HG03108 (cell line): ENCODE results near the gene NAA10.

Experiments
- ATAC-seq: cut with Tn5 transposase; IDR thresholded peaks from one replicate; pipeline ENCODE4 v1.9.1; 2021; ENCODE audit warnings: moderate library complexity; ENCODE audit not compliant: unreplicated experiment

The NAA10 gene

DNA sequence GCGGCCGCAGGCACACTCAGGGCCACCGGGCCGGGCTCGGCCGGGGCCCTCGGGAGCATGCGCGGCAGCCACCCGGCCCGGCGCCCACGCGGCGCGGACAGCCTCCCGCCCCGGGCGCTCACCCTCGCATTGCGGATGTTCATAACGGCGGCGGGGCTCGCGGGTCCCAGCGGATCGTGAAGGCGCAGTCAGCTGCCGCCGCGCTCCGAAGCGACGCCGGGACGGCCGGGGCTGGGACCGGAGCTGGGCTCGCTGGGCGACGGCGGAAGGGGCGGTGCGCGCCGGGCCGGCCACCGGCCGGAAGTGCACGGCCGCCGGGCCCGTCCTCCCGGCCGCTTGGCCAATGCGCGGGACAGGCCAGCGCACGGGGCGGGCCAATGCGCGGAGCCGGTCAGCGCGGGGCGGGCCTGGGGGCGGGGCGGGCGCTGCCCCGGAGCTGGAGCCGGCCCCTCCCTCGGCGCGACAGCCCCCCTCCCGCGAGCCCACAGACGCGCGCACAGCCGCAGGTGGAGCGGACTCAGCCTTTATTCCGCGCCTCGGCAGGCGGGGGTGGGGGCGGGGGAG lies at the start of gene NAA10:
TSS of gene NAA10 (minus strand) at position 276 of the 564 bp plus-strand sequence. CDS start at position 143, 133 bp downstream.
- ATAC-seq = peak; percentile 87

- ATAC-seq = no peak
These were observed 48.5 kb upstream of the NAA10 start for GRCh38 chrX:153983321-153983801.

GRCh38 chrX:153981771-153982533 lies 47.1 kb upstream of the NAA10 start:
- no peak for ATAC-seq

DNA sequence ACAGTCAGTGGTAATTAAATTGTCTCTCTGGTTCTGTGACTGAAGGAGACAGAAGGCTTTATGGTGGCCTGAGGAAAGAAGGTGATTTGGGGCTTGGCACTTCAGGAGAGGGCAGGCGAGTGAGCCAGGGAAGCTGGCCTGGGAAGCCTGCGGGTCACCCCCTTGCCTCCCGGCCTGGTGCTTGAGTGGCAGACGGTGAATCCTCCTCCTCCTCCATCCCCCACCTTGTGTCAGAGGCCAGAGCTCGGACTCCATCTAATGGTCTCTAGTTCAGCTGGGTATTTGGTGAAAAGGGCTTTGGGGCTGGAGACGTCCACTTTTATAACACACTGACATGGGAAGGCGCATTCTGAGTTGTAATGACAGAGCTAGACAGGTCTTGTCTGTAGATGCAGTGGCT lies 46.4 kb upstream of the NAA10 start:
- no peak for ATAC-seq

GRCh38 chrX:153980394-153980793 lies 45.6 kb upstream of the NAA10 start:
- ATAC-seq = peak; percentile 49

- ATAC-seq = no peak
These were observed 40.0 kb upstream of the NAA10 start for GRCh38 chrX:153974726-153975286.

DNA sequence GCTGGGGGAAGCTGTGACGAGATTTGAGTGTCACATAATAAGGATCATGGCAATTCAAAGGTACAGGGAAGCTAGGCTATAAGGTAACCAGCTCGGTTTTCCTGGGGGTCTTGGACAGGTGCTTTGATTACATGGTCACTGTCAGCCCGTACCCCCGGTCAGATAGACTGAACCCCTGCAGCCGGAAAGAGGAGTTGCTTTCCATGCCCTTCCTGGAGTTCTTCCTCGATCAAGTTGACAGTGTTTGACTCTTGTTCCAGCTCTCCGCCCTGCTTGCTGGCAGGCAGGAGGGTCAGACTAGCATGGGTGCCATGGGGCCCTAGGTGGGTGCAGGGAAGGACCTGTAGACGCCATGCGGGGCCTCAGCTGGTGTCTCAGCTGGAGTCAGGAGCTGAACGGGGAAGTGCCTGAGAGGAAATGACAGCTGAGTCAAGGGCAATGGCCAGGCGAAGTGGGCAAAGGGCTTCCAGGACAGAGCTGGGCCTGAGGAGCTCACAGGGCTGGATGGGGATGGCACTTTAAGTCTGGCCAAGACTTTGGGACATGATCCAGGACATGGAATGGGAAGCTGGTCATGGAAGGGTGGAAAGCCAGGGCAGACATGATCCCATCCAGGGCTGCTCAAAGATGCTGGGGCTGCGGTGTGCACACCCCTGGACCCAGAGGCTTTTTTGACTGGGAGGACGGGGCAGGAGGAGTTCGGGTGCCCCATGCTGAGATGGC lies 39.3 kb upstream of the NAA10 start:
- no peak for ATAC-seq

DNA sequence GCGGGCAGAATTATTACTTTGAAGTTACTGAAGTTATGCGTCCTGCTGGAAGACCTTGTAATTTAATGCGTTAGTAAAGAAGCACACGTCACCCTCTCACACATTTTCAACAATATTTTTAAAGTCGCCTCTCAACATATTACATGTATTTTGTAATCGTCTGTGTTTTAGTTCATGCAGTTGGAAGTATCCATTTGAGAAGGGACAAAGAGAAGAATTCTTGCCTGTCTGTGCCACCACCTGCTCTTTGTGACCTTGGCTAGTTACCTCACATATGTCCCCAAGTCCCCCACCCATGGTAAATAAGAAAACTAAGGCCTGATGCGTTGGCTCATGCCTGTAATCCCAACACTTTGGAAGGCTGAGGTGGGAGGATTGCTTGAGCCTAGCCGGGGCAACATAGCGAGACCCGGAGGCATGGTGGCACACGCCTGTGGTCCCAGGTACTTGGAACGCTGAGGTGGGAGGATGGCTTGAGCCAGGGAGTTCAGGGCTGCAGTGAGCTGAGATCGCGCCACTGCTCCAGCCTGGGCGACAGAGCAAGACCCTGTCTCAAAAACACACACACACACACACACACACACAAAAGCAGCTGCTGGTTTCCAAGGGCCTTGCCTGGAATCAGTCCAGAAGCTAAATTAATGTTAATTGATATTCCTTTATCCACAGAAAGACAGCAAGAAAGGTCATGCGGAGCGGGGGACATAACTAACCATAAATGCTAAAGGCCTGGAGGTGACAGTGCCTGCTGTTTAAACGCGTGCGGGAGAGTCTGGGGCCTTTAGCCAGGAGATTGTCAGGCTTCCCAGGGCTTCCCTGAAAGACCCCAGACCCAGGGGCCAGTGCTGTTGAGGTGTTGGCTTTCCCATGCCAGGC lies 38.5 kb upstream of the NAA10 start:
- ATAC-seq = no peak

GRCh38 chrX:153972368-153973126 lies 37.7 kb upstream of the NAA10 start, which contains the start of gene TMEM187:
TSS of gene TMEM187 (plus strand) at chrX:153972754. CDS start at chrX:153982063, 9,309 bp downstream.
- peak; percentile 50 for ATAC-seq

DNA sequence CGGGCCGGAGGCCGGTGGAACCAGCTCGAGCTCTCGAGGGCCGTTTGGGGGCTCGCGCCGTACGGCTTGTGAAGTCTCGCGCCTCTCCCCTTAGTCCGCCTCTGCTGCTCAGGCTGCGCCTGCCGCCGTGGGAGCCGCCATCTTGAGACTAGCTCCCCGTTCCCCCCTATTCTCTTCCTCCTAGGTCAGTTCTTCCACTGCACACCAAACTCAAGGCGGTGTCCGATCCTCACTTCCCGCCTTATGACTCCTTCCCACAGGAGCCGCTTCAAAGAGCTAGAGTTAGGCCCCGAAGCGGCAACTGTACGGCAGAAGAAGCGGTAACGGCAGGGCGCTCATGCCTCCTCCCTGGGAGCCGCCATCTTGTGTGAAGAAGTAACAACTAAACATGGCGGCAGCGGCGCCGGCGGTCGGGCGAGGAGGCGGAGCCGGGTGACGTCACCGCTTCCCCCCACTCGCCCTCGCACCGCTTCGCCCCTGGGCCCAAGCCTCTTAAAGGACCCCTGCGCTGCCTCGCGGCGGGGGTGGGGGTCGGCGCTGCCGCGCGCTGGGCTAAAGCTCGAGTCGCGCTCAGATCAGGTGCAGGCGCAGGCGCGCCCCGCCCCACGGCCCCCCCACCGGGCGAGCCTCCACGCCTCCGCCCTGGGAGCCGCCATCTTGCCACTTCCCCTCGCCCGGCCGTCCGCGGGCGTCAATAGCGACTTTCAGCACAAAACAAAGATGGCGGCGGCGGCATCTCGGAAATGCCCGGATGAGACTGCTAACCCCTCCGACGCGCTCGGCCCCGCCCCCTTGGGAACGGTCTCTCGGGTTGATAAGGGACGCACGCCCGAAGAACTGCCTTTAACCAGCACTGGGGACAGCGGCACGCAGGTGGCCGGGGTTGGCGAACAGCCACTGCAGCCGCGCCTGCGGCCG lies 36.9 kb upstream of the NAA10 start, which contains the start of gene HCFC1:
TSS of gene HCFC1 (minus strand) at position 369 of the 918 bp plus-strand sequence. CDS start 978 bp downstream, outside the sequence.
- ATAC-seq = peak; percentile 34

GRCh38 chrX:153971124-153971449 lies 36.2 kb upstream of the NAA10 start:
- ATAC-seq = peak; percentile 32

DNA sequence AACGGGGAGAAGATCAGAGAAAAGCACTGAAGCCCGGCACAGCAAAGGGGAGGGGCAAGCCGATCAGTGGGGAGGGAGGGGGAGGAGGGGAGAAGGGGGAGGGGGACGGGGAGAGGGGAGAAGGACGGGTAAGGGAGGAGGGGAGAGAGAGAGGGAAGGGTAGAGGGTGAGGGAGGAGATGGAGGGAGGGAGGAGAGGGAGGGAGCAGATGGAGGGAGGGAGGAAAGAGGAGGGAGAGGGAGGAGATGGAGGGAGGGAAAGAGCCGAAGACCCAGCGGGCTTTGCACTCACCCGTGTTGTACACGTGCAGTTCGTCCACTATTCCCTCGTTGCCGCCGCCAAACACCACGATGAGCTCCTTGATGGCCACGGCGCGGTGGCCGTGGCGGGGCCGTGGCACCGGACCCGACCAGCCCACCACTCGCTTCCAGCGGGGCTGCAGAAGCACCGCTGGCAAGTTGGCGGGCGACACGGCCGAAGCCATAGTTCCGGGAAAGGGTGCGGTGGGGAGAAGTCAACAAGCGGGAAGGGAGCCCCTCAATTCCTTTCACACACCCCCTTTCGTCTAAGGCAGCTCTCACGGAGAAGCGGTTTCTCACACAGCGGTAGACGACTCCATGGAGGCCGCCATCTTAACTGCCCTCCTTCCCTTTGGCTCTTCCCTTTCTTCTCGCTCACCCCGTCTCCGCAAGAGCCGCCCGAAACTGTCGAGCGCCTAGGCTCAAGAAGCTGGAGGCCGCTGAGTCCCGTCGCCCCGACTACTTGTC lies 35.7 kb upstream of the NAA10 start:
- ATAC-seq = peak; percentile 3

DNA sequence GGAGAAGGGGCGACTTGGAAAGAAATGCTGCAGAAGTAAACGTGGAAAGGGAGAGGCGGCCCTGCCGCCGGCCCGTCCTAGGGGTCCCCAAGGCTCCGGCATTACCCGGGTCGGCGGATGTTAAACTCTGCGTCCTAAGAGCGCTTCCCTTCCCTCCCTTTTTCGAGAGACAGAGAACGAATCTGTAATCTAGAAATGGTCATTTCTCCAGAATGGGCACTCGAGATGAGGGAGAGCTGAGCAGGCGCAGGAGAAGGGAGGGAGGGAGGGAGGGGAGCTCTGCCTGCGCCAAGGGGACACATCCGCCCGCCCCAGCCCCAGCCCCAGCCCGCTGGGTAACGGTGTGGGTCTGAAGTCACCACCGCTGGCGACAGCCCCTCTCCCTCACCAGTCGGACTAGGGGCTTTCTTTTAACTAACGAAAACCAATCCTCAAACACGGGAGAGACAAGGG lies 35.1 kb upstream of the NAA10 start:
- ATAC-seq = no peak

DNA sequence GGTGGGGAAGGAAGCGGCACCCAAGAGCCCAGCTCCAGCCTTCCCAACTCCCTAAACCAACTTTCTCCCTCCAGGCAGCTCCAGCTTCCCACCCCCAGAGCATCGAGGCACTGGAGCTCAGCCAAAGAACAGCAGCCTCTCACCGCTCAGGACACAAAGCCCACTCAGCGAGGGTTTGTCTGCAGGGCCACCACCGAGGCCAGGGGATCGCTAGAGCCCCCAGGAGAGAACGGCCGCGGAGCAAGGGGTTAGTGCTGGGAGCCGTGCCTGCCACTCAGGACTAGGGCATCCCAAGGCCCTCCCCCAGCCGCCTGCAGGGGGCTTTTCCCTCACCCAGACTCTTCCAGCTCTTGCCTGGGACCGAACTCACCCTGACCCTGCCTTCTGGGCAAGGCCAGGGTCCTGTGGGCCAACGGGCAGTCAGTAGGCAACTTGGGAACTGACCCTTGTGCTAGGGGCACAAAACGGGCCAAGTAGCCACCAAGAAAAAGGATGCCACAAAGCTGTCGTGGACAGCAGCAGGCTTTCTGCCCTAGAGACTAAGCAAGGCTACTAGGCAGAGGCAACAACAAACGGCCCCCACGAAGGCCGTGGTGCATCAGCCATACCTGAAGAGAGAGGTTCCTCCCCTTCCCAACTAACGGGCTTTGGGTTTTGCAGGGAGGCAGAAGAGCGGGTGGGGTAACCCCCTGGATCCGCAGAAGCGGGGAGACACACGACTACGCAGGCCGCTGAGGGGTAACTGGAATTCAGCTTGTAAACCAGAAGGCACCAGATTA lies 34.5 kb upstream of the NAA10 start:
- no peak for ATAC-seq

GRCh38 chrX:153968754-153969124 lies 33.9 kb upstream of the NAA10 start:
- ATAC-seq = no peak

DNA sequence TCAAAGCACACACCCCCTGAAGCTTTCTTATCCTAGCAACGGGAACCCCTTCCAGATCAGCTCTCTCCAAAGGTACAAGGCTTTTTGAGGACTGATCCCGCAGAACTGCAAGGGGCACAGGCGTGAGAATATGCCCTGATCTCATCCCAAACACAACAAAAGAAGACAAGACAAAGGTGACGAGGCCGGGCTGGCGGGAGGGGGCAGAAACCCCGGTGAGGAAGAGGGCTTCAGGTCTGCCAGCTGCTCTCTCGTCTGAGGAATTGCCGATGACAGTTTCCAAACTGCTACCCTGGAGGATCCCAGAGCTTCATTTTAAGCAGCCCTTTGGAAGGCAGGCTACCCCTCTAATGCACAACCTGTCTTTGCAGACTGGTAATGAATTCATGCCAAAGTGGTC lies 33.4 kb upstream of the NAA10 start:
- ATAC-seq = no peak
